Rectal smooth muscle tissue (tissue), 1 donor: ENCODE measurements around the gene ACOT12.

ENCODE experiments used
- H3K27ac ChIP-seq: one replicate; pipeline ENCODE4 v1.7.0; 2013; ENCODE audit warnings: low read depth, low read length, inconsistent platforms
- H3K27me3 ChIP-seq: one replicate; pipeline ENCODE4 v1.7.0; 2013; ENCODE audit warnings: low read length; ENCODE audit not compliant: control insufficient read depth, insufficient read depth
- H3K36me3 ChIP-seq: one replicate; pipeline ENCODE4 v1.7.0; 2013; ENCODE audit warnings: low read length; ENCODE audit not compliant: control insufficient read depth, insufficient read depth
- H3K4me1 ChIP-seq: one replicate; pipeline ENCODE4 v1.7.0; 2013; ENCODE audit warnings: low read length; ENCODE audit not compliant: control insufficient read depth, insufficient read depth
- H3K4me3 ChIP-seq: one replicate; pipeline ENCODE4 v1.7.0; 2013; ENCODE audit warnings: low read length
- H3K9ac ChIP-seq: one replicate; pipeline ENCODE4 v1.7.0; 2013; ENCODE audit warnings: low read length

Gene ACOT12

GRCh38 chr5:81393783-81394718, at the start of gene ACOT12:
Gene ACOT12, minus strand, starts transcription at chr5:81394134. Its CDS starts 20 bp downstream, at chr5:81394114.
- H3K4me1 ChIP-seq = no peaks in the 10 kb centered on the region
- no peak within 1 kb of the TSS for H3K27ac ChIP-seq
- peak within 1 kb of the TSS; percentile 45 for H3K4me3 ChIP-seq
- peaks cover 4% of the 10 kb centered on the region for H3K27me3 ChIP-seq
- H3K36me3 ChIP-seq = no peaks in the 10 kb centered on the region
- no peak within 1 kb of the TSS for H3K9ac ChIP-seq

GRCh38 chr5:81435023-81435422, 41.1 kb upstream of the ACOT12 start:
- no peaks in the 10 kb centered on the region for H3K36me3 ChIP-seq
- no peaks in the 10 kb centered on the region for H3K27me3 ChIP-seq
- no peak overlapping the region for H3K9ac ChIP-seq
- no peaks in the 10 kb centered on the region for H3K4me1 ChIP-seq
- no peak overlapping the region for H3K4me3 ChIP-seq
- no peak overlapping the region for H3K27ac ChIP-seq

GRCh38 chr5:81429985-81430384, 36.1 kb upstream of the ACOT12 start:
- H3K4me3 ChIP-seq = no peak overlapping the region
- peaks cover 8% of the 10 kb centered on the region for H3K4me1 ChIP-seq
- H3K36me3 ChIP-seq = no peaks in the 10 kb centered on the region
- no peak overlapping the region for H3K9ac ChIP-seq
- no peaks in the 10 kb centered on the region for H3K27me3 ChIP-seq
- H3K27ac ChIP-seq = no peak overlapping the region

GRCh38 chr5:81429363-81429762, 35.4 kb upstream of the ACOT12 start:
- Histone ChIP-seq H3K9ac (no peak overlapping the region), H3K36me3 (no peaks in the 10 kb centered on the region), H3K4me3 (no peak overlapping the region), H3K27me3 (no peaks in the 10 kb centered on the region), H3K27ac (no peak overlapping the region), H3K4me1 (peaks cover 8% of the 10 kb centered on the region)

DNA sequence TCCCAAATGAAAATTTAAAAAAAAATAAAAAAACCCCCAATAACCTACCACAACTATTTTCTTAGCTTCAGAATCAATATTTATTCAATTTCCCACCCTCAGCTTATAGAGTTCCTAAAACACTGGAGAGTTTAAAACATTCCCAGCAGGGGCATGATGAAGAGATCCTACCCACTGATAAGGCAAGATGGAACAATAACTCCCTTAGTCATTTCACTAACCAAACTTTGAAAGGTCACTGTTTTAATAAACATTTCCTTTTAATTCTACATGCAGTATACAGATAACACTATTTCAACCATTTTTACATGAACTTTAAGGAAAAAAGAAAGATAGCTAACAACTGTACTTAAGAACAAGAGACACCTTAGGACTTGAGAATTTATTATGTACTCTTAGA, 34.9 kb upstream of the ACOT12 start:
- Histone ChIP-seq H3K4me3 (no peak overlapping the region), H3K27me3 (no peaks in the 10 kb centered on the region), H3K4me1 (peaks cover 8% of the 10 kb centered on the region), H3K27ac (no peak overlapping the region), H3K36me3 (no peaks in the 10 kb centered on the region), H3K9ac (no peak overlapping the region)

DNA sequence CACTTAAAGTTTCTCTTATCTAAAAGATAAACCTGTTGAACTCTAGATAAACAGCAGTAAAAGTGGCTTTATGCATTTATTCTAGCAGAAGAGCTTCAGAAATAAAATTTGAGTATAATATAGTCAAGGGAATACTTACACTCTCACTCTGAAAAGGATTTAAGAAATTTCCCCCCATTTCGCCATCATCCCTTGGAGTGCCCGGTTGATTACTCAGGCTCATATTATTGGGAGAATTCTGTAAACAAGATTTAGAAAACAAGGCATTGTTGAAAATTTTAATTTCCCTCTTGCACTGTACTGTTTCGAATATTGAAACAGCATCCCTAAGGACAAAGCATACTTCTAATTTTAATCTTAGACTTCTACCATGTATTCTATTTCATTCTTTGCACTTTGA, 34.5 kb upstream of the ACOT12 start:
- H3K27me3 ChIP-seq = no peaks in the 10 kb centered on the region
- H3K27ac ChIP-seq = no peak overlapping the region
- H3K4me3 ChIP-seq = no peak overlapping the region
- no peaks in the 10 kb centered on the region for H3K36me3 ChIP-seq
- H3K4me1 ChIP-seq = peaks cover 8% of the 10 kb centered on the region
- no peak overlapping the region for H3K9ac ChIP-seq

DNA sequence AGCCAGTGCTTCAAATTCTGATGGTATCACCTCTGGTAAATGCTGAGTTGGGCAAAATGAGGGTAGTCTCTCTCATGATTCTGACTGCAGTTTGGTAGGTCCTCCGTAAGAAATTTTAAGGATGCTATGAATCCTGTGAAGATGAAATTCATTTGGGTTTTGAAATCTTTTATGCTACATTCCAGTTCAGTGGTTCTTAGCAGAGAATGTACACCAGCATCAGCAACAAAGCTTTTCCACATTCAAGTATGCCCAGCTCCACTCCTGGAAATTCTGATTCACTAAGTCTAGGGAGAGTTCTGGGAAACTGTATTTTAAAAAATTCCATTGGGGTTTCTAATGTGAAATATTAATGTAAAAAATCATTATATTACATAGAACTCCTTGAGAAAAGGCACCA, 33.6 kb upstream of the ACOT12 start:
- Histone ChIP-seq H3K36me3 (no peaks in the 10 kb centered on the region), H3K27ac (no peak overlapping the region), H3K27me3 (no peaks in the 10 kb centered on the region), H3K4me3 (no peak overlapping the region), H3K9ac (no peak overlapping the region), H3K4me1 (peaks cover 8% of the 10 kb centered on the region)

DNA sequence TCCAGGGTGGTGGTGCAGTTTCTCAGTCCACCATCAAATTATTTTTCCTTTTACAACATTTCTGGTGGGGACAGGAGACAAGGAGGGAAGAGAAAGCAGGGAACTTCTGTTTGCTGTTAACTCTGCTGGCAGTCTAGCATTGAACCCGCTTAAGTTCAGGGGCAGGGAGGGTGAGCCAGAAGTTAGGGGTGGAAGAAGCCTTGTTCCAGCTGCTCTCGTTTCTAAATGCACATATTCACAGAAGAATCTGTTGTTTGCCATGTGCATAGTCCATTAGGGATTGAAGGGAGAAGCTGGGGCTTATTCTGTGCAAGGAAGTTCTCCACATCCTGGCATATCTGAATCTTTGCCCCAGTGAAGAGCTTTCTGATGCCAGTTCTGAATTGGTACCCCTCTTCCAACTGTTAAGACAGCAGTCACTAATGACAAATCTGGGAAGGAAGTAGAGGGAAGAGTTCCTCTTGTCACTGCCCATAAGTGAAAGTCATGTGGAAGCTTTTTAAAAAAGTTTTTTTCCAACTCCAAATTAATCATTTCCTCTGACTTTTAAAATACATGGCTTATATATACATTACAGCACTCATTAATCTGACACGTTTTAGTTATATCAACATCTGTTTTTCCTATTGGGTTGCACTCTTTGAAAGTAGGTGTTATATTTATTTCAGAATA, 32.6 kb upstream of the ACOT12 start:
- no peaks in the 10 kb centered on the region for H3K27me3 ChIP-seq
- no peak overlapping the region for H3K9ac ChIP-seq
- peaks cover 8% of the 10 kb centered on the region for H3K4me1 ChIP-seq
- H3K4me3 ChIP-seq = no peak overlapping the region
- no peak overlapping the region for H3K27ac ChIP-seq
- H3K36me3 ChIP-seq = no peaks in the 10 kb centered on the region

- peaks cover 8% of the 10 kb centered on the region for H3K4me1 ChIP-seq
- H3K4me3 ChIP-seq = no peak overlapping the region
- H3K36me3 ChIP-seq = no peaks in the 10 kb centered on the region
- H3K27ac ChIP-seq = no peak overlapping the region
- no peaks in the 10 kb centered on the region for H3K27me3 ChIP-seq
- H3K9ac ChIP-seq = no peak overlapping the region
These were observed 31.6 kb upstream of the ACOT12 start for GRCh38 chr5:81425569-81425968.

GRCh38 chr5:81424728-81425127, 30.8 kb upstream of the ACOT12 start:
- Histone ChIP-seq H3K27ac (no peak overlapping the region), H3K9ac (no peak overlapping the region), H3K27me3 (no peaks in the 10 kb centered on the region), H3K36me3 (no peaks in the 10 kb centered on the region), H3K4me1 (peaks cover 8% of the 10 kb centered on the region), H3K4me3 (no peak overlapping the region)

- no peak overlapping the region for H3K4me3 ChIP-seq
- H3K27ac ChIP-seq = no peak overlapping the region
- H3K4me1 ChIP-seq = peaks cover 8% of the 10 kb centered on the region
- H3K9ac ChIP-seq = no peak overlapping the region
- no peaks in the 10 kb centered on the region for H3K36me3 ChIP-seq
- no peaks in the 10 kb centered on the region for H3K27me3 ChIP-seq
These were observed 28.7 kb upstream of the ACOT12 start for GRCh38 chr5:81422671-81423070.

- no peak overlapping the region for H3K27ac ChIP-seq
- no peak overlapping the region for H3K4me3 ChIP-seq
- peaks cover 2% of the 10 kb centered on the region for H3K36me3 ChIP-seq
- H3K4me1 ChIP-seq = no peaks in the 10 kb centered on the region
- no peaks in the 10 kb centered on the region for H3K27me3 ChIP-seq
- no peak overlapping the region for H3K9ac ChIP-seq
These were observed 26.2 kb upstream of the ACOT12 start for GRCh38 chr5:81420039-81420667.
